Inferior parietal cortex (tissue), 1 donor: ENCODE data around the gene TOP2B.

Source experiments
- DNase-seq: peaks from one replicate; pipeline ENCODE4 v3.0.0-alpha.2; 2016; ENCODE audit errors: extremely low spot score

TOP2B gene

DNA sequence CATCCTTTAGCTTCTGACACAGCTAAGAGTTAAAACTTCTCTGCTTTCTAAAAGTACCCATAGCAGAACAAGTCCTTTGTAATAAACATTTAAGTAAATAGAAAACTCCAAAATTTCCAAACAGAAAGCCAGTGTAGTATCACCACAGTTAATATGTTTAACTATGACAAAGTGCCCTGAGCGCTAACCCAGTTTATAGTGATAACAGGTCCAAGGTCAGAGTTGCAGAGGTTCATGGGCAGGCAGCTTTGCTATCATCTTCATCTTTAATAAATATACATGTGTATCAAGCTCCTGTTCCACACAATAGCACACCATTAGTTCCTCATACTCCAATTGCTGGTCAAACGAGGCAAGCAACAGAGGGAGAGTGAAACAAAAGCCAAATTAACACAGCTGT is 12.4 kb upstream of the TOP2B start:
- no peak for DNase-seq

DNA sequence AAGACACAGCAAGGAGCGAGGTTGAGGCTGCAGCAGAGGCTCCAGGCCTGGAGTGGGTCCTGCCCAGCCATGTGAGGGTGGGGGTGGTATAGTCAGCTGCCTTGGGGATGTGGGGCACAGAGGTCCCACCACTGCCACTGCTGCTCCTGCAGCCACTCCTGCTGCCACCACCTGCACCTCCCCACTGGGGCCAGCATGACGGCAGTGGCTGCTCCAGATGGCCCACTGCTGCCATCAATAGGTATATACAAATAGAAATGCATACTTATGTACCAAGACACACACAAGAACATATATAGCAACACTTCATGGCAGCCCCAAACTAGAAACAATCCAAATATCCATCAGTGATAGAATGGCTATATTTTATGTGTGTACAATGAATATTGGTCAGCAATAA is 10.0 kb upstream of the TOP2B start:
- DNase-seq: no peak

DNA sequence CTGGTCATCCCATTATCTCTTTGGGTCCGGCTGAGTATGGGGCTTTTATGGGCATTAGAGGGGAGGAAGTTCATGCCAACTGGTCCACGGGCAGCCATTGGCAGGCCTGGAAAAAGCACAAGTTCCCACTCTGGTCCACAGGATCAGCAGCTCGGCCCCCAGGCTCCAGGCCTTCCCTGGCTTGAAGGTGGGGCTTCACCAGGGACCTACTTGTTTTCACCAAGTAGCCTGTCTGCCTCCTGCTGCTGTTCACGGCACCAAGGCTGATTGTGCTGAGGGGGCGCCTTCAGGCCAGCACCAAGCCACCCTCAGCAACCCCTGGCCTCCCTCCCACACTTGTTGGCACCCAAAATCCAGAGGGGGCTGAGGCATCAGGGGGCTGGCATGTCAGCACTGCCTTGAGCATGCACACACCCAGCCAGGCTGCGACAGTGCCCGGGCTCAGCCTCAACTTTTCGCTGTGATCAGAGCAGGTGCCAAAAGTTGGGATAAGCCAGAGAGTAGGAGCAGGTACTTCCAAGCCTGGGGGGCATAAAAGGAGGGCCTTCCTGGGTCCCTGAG is 9.1 kb upstream of the TOP2B start:
- no peak for DNase-seq

DNA sequence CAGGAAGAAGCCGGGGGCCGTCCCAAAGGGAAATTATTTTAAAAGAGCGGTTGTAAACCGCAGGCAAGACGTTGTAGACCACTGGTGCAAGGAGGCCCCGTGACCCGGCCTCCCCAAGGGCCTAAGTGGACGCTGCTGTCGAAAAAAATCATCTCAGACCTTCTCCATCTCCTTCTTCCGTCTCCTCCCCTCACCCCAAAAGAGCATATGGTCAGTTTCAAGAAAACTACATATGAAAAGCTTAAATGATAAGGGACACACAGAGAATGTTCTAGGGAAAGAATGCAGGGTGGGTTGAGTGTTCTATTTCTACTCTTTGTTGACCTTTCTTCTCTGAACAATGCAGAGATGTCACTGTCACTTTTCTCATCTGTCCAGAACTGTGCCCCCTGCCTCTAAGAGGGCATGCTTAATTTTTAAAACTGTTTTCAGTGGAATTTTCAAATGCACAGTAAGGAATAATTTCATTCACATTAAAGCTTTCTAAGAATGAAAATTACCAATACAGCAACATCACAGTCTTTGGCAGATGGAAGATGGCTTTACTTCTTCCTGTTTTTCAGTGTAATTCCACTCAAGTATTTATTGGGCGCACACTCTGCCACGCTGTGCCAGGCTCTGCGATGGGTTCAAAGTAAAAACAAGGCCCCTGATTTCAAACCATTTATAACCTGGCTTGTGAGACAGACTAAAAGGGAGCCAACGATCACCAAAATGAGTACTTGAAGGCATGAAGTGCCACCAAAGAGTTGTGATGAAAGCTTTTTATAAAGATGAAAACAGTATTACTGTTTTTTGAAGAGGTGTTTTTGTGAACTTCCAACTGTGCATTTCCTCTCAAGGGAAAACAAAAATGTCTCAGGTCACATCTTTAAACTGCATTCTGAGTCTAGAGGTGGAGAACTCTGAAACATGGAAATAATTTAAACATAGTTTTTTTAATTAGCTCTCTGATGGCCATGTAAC is 891 bp upstream of the TOP2B start:
- DNase-seq: peak; percentile 57

- DNase-seq: peak; percentile 56
These were observed 567 bp downstream of the TOP2B start for GRCh38 chr3:25663869-25664811.

DNA sequence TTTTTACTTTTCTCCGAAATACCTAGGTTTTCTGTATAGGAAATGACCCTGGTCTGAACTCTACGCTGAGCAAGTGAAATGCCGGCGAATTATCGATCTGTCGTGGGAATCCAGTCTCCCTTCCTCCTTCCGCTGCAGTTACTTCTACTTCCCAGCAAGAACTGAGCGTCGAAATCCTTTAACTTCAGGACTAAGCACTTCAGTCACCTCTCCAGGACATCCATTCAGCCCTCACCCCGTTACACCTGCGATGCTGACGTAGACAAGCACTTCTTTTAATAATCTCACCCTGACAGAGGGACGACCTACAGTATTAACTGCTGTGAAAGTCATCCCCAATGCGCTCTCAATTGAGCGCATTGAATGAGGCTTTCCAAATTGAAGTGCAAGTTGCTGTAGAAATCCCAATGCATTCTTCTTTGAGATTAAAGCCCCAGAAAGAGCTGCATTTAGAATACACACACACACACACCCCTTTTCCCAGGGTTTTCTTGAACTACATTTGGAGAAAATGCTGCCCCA is 1.3 kb downstream of the TOP2B start:
- DNase-seq: peak; percentile 50

DNA sequence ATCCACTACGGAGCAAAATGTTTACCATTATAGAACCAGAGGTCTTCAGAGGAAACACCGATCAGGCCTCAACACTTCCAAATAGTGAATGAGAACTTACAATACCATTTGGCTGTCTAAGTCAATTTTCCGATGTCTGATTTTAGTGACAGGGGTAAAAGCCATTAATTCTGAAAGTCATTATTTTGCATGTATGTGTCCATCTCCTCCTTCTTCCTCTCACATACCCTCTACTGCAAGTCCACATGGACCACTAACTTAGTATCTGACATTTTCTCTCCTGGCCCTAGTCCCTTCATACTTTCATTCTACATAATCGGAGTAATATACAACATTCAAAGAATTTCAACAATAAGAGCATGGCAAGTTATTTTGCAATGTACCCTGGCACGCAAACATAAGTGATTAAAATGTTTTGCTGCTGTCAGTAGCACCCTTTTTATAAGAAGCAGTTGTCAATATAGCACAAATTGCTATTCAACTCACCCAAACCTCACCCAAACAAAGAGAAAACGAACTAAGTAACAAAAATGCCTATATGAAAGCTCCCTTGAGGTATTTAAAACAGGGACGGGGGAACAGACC is 1.9 kb downstream of the TOP2B start:
- DNase-seq: no peak

DNA sequence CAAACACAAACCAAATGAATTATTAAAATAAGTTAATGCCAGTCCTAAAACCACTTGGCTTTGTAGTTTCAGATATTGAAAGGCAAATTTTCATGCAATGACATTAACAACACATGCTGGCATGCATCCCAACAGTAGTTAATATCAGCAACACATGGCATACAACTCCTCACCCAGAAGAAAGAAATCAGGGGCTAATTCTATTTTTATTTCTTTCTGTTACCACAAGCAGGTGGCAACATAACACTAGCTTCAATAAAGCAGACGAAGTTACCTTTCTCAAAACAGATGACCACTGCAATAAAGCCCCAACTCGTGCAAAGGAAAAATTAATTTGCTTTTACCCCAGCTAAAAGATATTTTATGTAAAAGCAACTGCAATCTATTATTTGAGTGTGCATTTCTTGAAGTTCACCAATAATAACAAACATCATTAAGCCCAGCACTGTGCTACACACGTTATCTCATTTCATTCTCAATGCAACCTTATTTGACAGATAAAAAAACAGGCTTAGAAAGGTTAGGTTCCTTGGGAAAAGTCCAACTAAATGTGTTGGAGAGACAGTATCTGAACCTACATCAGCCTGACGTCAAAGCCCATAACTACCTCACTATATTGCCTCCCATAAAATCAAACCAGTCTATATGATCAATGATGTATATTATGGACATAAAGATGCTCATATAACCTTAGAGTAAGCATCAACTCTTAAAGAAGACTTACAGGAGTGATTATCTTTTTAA is 2.8 kb downstream of the TOP2B start:
- no peak for DNase-seq

GRCh38 chr3:25658836-25659235 is 5.9 kb downstream of the TOP2B start:
- DNase-seq: no peak

GRCh38 chr3:25657293-25657692 is 7.4 kb downstream of the TOP2B start:
- DNase-seq: no peak

DNA sequence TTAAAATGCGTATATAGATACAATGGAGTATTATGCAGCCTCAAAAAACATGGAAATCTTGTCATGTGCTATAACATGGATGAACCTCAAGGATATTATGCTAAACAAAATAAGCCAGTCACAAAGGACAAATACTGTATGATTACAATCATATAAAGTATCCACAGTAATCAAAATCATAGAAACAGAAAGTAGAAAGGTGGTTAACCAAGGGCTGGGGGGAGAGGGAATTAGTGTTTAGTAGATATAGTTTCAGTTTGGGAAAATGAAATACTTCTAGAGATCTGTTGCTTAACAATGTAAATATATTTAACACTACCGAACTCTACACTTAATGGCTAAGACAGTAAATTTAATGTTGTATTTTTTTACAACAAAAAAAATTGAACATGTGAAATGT is 9.0 kb downstream of the TOP2B start:
- no peak for DNase-seq

GRCh38 chr3:25654576-25654975 is 10.1 kb downstream of the TOP2B start:
- no peak for DNase-seq

- no peak for DNase-seq
These were observed 11.4 kb downstream of the TOP2B start for GRCh38 chr3:25653322-25653721.

DNA sequence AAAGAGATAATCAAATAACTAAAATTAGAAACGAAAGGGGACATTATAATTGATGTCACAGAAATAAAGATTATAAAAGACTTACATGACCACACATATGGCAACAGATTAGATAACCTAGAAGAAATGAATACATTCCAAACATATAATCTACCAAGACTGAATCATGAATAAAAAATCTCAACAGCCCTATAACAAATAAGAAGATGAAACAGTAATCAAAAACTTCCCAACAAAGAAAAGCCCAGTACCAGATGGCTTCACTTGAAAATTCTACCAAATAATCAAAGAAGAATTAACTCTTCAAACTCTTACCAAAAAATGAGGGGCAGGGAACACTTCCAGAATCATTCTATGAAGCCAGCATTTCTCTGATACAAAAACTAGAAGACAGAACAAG is 11.8 kb downstream of the TOP2B start:
- no peak for DNase-seq

DNA sequence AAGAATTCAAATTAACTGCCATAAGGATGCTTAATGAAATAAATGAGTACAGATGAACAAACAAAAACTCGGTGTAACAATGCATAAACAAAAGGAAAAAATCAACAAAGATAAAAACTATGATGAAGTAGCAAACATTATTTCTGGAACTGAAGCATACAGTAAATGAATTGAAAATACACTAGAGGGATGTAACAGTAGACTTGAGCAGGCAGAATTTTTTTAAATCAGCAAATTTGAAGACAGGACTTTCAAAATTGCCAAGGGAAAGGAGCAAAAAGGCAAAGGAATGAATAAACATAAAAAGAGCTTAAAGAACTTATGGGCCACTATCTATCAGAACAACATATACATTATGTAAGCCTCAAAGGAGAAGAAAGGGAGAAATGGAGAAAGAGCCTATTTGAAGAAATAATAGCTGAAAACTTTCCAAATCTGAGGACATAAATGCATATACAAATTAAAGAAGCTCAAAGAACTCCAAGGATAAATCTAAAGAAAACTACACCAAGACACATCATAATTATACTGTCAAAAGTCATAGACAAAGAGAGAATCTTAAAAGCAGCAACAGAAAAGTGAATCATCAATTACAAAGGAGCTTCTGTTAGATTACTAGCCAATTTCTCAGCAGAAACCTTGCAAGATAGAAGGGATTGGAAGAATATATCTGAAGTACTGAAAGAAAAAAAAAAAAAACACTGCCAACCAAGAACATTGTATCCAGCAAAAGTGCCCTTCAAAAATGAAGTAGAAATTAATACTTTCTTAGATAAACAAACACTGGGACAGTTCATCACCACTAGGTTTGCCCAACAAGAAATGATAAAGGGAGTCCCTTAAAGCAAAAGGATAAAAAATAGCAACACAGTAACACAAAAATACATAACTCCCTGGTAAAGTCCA is 15.5 kb downstream of the TOP2B start:
- DNase-seq: no peak

DNA sequence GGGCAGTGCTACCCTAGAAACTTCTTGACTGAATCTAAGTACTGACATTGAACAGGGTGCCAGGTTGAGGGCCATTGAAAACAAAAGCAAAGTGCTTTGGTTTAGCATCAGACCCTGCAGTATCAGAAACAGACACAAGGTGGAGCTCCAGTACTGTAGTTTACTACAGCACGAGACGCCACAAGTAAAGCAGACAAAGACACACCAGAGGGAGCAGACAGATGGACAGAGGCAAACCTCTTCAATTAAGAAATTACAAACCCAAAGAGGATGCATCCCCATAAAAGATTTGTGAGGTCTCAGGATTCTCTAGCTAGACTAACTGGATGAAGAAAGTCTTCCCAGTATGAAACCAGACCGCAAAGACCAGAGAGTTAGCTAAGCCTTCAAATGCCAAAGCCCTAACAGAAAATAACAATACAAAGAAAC is 16.6 kb downstream of the TOP2B start:
- peak; percentile 91 for DNase-seq

DNA sequence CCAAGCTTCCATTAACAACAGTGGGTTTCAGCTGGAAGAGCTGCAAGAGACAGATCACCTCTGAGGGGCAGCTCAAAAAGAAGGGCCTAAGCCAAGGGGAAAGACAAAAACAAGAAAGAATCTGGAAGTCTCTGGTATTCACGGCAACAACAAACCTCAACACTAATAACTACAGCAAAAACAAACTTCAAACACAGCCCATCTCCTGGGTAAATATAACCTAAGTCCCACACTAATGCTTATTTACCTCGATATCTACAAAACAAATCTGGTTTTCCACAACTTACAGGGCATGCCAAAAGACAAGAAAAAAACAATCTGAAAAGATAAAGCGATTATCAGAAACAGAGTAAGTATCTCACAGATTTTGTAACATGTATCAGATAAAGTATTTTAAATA is 29.7 kb downstream of the TOP2B start:
- DNase-seq: no peak

- DNase-seq: no peak
These were observed 30.8 kb downstream of the TOP2B start for GRCh38 chr3:25633919-25634318.

- no peak for DNase-seq
These were observed 32.7 kb downstream of the TOP2B start for GRCh38 chr3:25631989-25632388.

DNA sequence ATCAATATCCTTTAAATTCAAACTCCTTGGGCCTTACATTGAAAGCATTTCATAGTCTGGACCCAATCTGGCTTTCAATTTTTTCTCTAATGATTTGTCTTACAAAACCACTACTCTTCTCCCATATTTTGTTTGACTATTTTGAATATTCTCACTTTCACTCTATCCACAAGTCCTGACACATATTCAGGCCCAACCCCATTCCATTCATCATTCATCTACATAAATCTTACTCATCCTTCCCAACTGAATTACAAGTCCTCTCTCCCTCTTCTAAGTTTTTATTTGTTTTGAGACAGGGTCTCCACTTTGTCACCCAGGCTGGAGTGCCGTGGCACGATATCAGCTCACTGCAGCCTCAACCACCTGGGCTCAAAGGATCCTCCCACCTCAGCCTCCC is 43.6 kb downstream of the TOP2B start:
- no peak for DNase-seq
